Left lung (tissue), 10 donors: ENCODE results near the gene CCDC32. TPM values are rescaled to one million over a fixed set of nuclear protein-coding genes. Genes with fewer than 3 reads are reported as not detected.
A peak's percentile ranks its signal among the peaks of the same experiment; 100 is the strongest.

Source experiments
- ATAC-seq: fragments of 200-7000 bp; cut with Tn5 transposase; one replicate; pipeline ENCODE4 v1.9.1; 2020; ENCODE audit warnings: moderate library complexity
- DNase-seq, 4 donors: peaks; one replicate each; pipeline ENCODE4 v3.0.0-alpha.2; 2013 to 2020
- H3K27ac ChIP-seq, 2 donors: fragments of 200-600 bp; sonication (generic) in 1 of 2; one replicate each; pipeline versions ENCODE4 v1.5.0 to v1.8.0; 2020 to 2021
- H3K27me3 ChIP-seq, 2 donors: fragments of 200-600 bp; sonication (generic) in 1 of 2; one replicate each; pipeline versions ENCODE4 v1.5.0 to v1.8.0; 2020 to 2021
- H3K36me3 ChIP-seq, 2 donors: fragments of 200-600 bp; sonication (generic) in 1 of 2; one replicate each; pipeline versions ENCODE4 v1.5.0 to v1.8.0; 2020 to 2021
- H3K4me1 ChIP-seq, 2 donors: fragments of 200-600 bp; one replicate each; pipeline ENCODE4 v1.8.0; 2021
- H3K4me3 ChIP-seq, 2 donors: fragments of 200-600 bp; sonication (generic) in 1 of 2; one replicate each; pipeline versions ENCODE4 v1.5.0 to v1.8.0; 2020 to 2021; ENCODE audit warnings: mild to moderate bottlenecking in 1 of 2
- H3K9me3 ChIP-seq, 2 donors: fragments of 200-600 bp; sonication (generic) in 1 of 2; one replicate each; pipeline versions ENCODE4 v1.5.0 to v1.8.0; 2020 to 2021
- CTCF ChIP-seq, 2 donors: fragments of 200-600 bp; sonication (generic) in 1 of 2; IDR thresholded peaks; one replicate each; pipeline versions ENCODE4 v1.5.0 to v1.8.0; 2021; ENCODE audit warnings: antibody characterized with exemption in 2 of 2
- intact Hi-C, 2 donors: fragments of 100-400 bp; cut with DNase I; formaldehyde crosslinking; loops; one replicate each; pipeline versions ENCODE4 v1.11.2 to v1.14.2; 2022
- polyA plus RNA-seq, 6 donors: library from polyadenylated mRNA; unstranded; fragments of 120-200 nt; gene quantifications; one replicate each; pipeline ENCODE4 v1.2.1, GENCODE V29; 2013; ENCODE audit not compliant: insufficient read length in 6 of 6
- total RNA-seq, 2 donors: library from RNA; stranded (reverse); fragmentation: NEBNext Ultra II Directional; extraction: Animal tissue kit (Norgen Biotek cat#: 25700); gene quantifications; one replicate each; pipeline ENCODE4 v1.2.1, GENCODE V29; 2021
- donor health status: DM: no; HTN: yes; CAD: no.
- donor health status: DM: no; HTN: no; CAD: no.

The CCDC32 gene
- total and polyA plus RNA-seq, 8 donors, result 19.4 to 31.6 (median 28.8) TPM

DNA sequence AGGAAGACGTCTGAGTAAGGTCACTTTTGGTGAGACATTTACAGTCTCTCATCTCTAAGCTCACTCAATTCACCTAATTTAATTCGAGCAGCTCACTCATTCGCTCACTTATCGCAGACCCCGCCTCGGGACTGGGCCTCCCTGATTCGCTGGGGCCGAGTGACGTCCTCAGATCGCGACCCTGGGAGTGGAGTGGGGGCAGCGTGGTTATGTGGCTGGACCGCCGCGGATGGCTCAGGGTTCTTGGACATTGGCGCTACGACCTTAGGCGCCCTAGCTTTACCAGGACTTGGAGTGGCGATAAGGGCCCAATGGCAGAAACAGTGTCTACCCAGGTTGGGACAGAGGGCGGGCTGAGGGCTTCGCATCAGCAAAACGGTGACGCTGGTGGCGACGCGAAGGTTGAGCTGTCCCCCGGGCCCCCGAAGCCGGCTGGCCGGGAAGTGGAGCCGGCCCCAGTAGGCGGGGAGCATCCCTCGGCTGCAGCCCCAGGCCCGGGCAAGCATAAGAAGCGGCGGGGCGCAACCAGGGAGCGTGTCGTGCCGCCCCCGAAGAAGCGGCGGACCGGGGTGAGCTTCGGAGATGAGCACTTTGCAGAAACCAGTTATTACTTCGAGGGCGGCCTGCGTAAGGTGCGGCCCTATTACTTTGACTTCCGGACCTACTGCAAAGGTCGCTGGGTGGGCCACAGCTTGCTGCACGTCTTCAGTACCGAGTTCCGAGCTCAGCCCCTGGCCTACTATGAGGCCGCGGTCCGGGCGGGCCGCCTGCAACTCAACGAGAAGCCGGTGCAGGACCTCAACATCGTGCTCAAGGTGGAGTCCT lies 4.5 kb upstream of the CCDC32 start, which contains the start of gene RPUSD2:
TSS of gene RPUSD2 (plus strand) at position 171 of the 825 bp plus-strand sequence. CDS start at position 210, 39 bp downstream.
- intact Hi-C loops, result no loop called here
- no peaks in the 10 kb centered on the region for H3K9me3 ChIP-seq
- ATAC-seq (peak; percentile 80), DNase-seq (peak; percentile 93 to 95 (median 93))
- H3K27ac ChIP-seq, result peak within 1 kb of the TSS; percentile 58 to 68
- peaks cover 5 to 25% of the 10 kb centered on the region in 2 donors for H3K4me1 ChIP-seq
- H3K4me3 ChIP-seq, result peak within 1 kb of the TSS; percentile 60 to 88
- peaks cover 0 to 28% of the 10 kb centered on the region in 2 donors for H3K36me3 ChIP-seq
- no peak for TF ChIP-seq CTCF (IDR thresholded peaks at IDR 0.05)
- H3K27me3 ChIP-seq, result no peaks in the 10 kb centered on the region

GRCh38 chr15:40567111-40567510 lies 2.3 kb upstream of the CCDC32 start:
- Histone ChIP-seq H3K4me3 (no peak overlapping the region), H3K4me1 (peaks cover 9 to 38% of the 10 kb centered on the region in 2 donors), H3K27ac (no peak overlapping the region), H3K36me3 (peaks cover 0 to 12% of the 10 kb centered on the region in 2 donors), H3K9me3 (no peaks in the 10 kb centered on the region), H3K27me3 (no peaks in the 10 kb centered on the region)
- ATAC-seq, result no peak
- intact Hi-C loops, result no loop called here
- TF ChIP-seq CTCF (IDR thresholded peaks at IDR 0.05), result no peak
- no peak for DNase-seq

GRCh38 chr15:40565333-40566238 lies 744 bp upstream of the CCDC32 start:
- peaks cover 0 to 21% of the 10 kb centered on the region in 2 donors for H3K36me3 ChIP-seq
- peaks cover 9 to 41% of the 10 kb centered on the region in 2 donors for H3K4me1 ChIP-seq
- no peaks in the 10 kb centered on the region for H3K9me3 ChIP-seq
- intact Hi-C loops, result no loop called here
- no peak for DNase-seq
- no peak for ATAC-seq
- H3K27ac ChIP-seq, result peak overlapping the region in 1 of 2 donors; percentile 95
- H3K27me3 ChIP-seq, result no peaks in the 10 kb centered on the region
- peak overlapping the region; percentile 70 to 82 for H3K4me3 ChIP-seq
- TF ChIP-seq CTCF (IDR thresholded peaks at IDR 0.05), result no peak

DNA sequence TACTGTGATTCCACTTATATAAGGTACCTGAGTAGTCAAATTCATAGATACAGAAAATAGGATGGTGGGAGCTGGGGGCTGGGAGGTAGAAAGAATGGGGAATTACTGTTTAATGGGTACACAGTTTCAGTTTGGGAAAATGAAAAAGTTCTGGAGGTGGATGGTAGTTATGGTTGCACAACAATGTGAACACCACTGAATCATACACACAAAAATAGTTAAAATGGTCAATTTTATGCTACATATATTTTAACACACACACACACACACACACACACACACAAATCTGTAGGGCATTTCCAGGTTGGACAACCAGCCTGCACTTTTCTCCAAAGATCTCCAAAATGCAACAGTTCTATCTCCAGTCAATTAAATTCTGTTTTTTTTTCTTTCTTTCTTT lies 1.4 kb downstream of the CCDC32 start:
- intact Hi-C loops, result no loop called here
- Histone ChIP-seq H3K36me3 (peaks cover 0 to 35% of the 10 kb centered on the region in 2 donors), H3K9me3 (no peaks in the 10 kb centered on the region), H3K27me3 (no peaks in the 10 kb centered on the region), H3K4me1 (peaks cover 4 to 30% of the 10 kb centered on the region in 2 donors), H3K4me3 (no peak overlapping the region), H3K27ac (no peak overlapping the region)
- ATAC-seq (no peak), DNase-seq (no peak)
- no peak for TF ChIP-seq CTCF (IDR thresholded peaks at IDR 0.05)
